Activated T-helper 1 cell treated with anti-CD3 and anti-CD28 coated beads, Interleukin-12 subunit alpha, Interleukin-12 subunit beta, Interleukin-2, Interleukin-4 antibody, amounts not matched to agents 30 ng/mL and 10 ng/mL and 1 ng/mL, durations not matched to agents 14 hours and 24 hours and 36 hours (primary cell): ENCODE results near the gene FIGNL2. TPM values are rescaled to one million over a fixed set of nuclear protein-coding genes. Genes with fewer than 3 reads are reported as not detected.
"Not testable (repeated sequence)": the region's sequence is repeated elsewhere in the genome, so short reads cannot be mapped to it uniquely, and the experiment has no call there.

Source experiments
- DNase-seq: peaks from one replicate; pipeline ENCODE4 v3.0.0; 2021; ENCODE audit warnings: low spot score
- H3K27ac Mint-ChIP-seq: one replicate; pipeline ENCODE4 v1.8.0; 2021; ENCODE audit warnings: mild to moderate bottlenecking, mixed read lengths
- H3K27me3 Mint-ChIP-seq: one replicate; pipeline ENCODE4 v1.8.0; 2022; ENCODE audit warnings: mild to moderate bottlenecking, moderate library complexity, mixed read lengths; ENCODE audit not compliant: insufficient read depth
- H3K36me3 Mint-ChIP-seq: one replicate; pipeline ENCODE4 v1.8.0; 2021; ENCODE audit warnings: low read depth, mixed read lengths
- H3K4me1 Mint-ChIP-seq: one replicate; pipeline ENCODE4 v1.8.0; 2021; ENCODE audit warnings: low read depth, mixed read lengths
- H3K4me3 Mint-ChIP-seq: one replicate; pipeline ENCODE4 v1.8.0; 2021; ENCODE audit warnings: mild to moderate bottlenecking, moderate library complexity, mixed read lengths
- H3K9me3 Mint-ChIP-seq: one replicate; pipeline ENCODE4 v1.8.0; 2021; ENCODE audit warnings: mixed read lengths
- intact Hi-C: fragments of 100-400 bp; cut with micrococcal nuclease; formaldehyde crosslinking; loops from one replicate; pipeline ENCODE4 v1.15.1; 2024
- total RNA-seq: library from RNA; stranded (reverse); gene quantifications from 2 replicates; pipeline ENCODE4 v1.2.3, GENCODE V29; 2022

Gene FIGNL2
- total RNA-seq, 1 donor from 2014 or later = 0.18 TPM

DNA sequence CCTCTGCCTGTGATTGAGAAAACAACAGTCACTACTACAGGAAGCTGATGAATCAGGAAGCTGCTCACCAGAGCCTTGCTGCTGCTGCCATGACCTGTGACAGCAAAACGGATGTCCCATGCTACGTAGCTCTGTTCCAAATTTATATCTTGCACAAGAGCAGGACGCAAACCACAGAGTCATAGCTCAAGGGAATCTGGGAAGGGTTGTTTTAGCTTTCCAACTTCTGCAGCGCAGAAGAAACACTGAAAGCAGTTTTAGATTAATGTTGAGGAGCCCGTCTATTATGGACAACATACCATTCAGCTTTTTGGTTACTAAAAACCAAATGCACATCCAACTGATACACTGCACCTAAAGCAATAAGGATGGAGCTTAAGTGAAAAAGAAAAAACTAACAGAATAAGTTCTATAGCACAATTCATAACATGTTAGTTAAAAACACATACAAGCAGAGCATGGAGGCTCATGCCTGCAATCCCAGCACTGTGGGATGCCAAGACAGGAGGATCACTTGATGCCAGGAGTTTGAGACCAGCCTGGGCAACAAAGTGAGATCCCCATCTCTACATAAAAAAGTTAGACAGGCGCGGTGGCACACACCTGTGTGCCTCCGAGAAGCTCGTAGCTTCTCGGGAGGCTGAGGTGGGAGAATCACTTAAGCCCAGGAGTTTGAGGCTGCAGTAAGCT, 37.6 kb upstream of the FIGNL2 start:
- Mint-ChIP-seq H3K9me3 (no peaks in the 10 kb centered on the region), H3K4me3 (no peak overlapping the region), H3K27ac (peak overlapping the region; percentile 37), H3K4me1 (peaks cover 10% of the 10 kb centered on the region), H3K27me3 (peaks cover 5% of the 10 kb centered on the region), H3K36me3 (no peaks in the 10 kb centered on the region)
- DNase-seq = peak; percentile 37
- intact Hi-C loops = no loop called here

- H3K9me3 Mint-ChIP-seq, DNase-seq, H3K36me3 Mint-ChIP-seq, intact Hi-C loops, H3K4me3 Mint-ChIP-seq, H3K27me3 Mint-ChIP-seq: not testable (repeated sequence)
- Mint-ChIP-seq H3K27ac (peak overlapping the region; percentile 37), H3K4me1 (peaks cover 10% of the 10 kb centered on the region)
Observed at GRCh38 chr12:51885294-51886020, 36.9 kb upstream of the FIGNL2 start.

DNA sequence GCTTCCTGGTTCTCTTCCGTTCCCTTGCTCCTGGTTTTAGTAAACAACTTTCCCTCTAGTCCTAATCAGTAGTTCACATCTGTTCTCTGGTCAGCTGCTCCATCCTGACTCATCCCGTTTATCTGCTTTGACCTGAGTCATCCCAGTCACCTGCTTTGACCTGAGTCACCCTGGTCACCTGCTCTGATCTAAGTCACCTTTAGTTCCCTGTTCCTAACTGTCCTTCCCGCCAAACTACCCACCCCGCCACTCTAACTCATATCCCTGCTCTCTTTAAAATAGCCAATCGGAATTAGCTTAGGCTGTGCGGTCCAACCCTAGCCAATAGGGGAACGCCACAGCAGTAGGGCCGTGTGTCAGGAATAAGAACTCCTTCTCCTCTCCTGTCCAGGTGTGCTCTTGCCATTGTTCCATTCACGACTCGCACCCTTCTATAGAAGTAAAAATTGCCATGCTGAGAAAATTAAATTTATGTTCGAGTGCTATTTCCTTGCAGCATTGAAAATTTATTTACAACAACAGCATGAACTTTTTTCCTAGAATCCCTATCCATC, 36.2 kb upstream of the FIGNL2 start:
- no peaks in the 10 kb centered on the region for H3K9me3 Mint-ChIP-seq
- H3K27ac Mint-ChIP-seq = no peak overlapping the region
- H3K4me3 Mint-ChIP-seq = no peak overlapping the region
- H3K4me1 Mint-ChIP-seq = peaks cover 10% of the 10 kb centered on the region
- peaks cover 5% of the 10 kb centered on the region for H3K27me3 Mint-ChIP-seq
- intact Hi-C loops = no loop called here
- DNase-seq = no peak
- H3K36me3 Mint-ChIP-seq = no peaks in the 10 kb centered on the region

DNA sequence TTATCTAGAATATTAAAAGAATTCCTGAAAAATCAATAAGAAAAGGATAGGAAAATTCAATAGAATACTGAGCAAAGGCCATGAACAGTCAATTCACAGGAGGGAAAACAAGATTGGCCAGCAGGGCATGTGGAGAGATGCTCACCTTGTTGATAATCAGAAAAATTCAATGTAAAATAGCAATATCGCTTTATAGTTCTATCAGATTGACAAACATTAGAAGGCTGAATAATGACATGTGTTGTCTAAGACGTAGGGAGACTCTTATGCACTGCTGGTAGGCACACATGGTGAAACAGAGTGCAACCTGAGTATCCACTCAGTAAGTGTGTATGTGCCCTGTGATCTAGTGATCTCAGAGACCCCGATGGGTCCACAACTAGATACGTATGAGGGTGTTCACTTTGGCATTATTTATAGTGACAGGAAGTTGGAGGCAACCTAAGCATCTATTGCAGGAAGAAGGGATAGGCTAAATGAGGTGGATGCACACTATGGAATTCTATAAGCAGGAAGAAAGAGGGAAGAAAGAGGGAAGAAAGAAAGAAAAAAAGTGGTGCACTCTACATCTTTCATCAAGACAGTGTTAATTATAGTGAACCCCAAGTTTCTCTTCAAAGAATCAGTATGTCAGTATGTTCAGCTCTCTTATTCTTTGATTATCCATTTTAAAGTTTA, 35.6 kb upstream of the FIGNL2 start:
- intact Hi-C loops = no loop called here
- no peaks in the 10 kb centered on the region for H3K36me3 Mint-ChIP-seq

DNA sequence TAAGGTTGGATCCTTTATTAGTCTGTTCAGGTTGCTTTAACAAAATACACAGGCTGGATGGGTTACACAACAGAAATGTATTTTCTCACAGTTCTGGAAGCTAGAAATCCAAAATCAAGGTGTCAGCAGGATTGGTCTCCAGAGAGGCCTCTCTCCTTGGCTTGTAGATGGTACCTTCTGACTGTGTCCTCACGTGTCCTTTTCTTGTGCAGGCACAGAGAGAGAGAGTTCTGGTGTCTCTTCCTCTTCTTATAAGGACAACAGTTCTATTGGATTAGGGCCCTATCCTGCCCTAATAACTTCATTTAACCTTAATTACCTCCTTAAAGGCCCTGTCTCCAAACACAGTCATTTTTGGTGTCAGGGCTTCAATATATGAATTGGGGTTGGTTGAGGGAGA, 34.8 kb upstream of the FIGNL2 start:
- DNase-seq = no peak
- no peak overlapping the region for H3K27ac Mint-ChIP-seq
- no peaks in the 10 kb centered on the region for H3K36me3 Mint-ChIP-seq
- peaks cover 10% of the 10 kb centered on the region for H3K27me3 Mint-ChIP-seq
- H3K4me1 Mint-ChIP-seq = peaks cover 10% of the 10 kb centered on the region
- intact Hi-C loops = no loop called here
- H3K9me3 Mint-ChIP-seq = no peaks in the 10 kb centered on the region
- H3K4me3 Mint-ChIP-seq = no peak overlapping the region

More for the DNA sequence above, 35.6 kb upstream of the FIGNL2 start:
- DNase-seq = no peak
- no peak overlapping the region for H3K4me3 Mint-ChIP-seq
- peaks cover 10% of the 10 kb centered on the region for H3K4me1 Mint-ChIP-seq
- no peak overlapping the region for H3K27ac Mint-ChIP-seq
- peaks cover 9% of the 10 kb centered on the region for H3K27me3 Mint-ChIP-seq
- no peaks in the 10 kb centered on the region for H3K9me3 Mint-ChIP-seq

DNA sequence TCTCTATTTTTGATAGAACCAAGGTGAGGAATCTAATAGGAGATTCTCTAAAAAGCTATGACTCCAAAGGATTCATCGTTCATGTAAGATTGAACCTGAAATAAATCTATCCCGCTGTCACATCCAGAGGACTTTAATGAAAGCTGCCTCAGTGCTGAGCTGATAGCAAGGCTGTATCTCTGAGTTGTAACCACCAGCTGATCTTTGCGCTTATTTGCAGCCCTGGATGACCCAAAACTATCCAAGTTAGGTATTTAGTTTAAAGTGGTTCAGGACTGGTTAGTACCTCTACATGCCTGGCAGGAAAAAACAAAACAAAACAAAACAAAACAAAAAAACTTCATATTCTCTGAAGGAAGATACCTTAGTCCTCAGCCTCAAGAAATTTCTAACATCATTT, 30.6 kb upstream of the FIGNL2 start:
- H3K4me3 Mint-ChIP-seq = no peak overlapping the region
- H3K27ac Mint-ChIP-seq = no peak overlapping the region
- no peak for DNase-seq
- H3K27me3 Mint-ChIP-seq = peaks cover 16% of the 10 kb centered on the region
- H3K4me1 Mint-ChIP-seq = peaks cover 5% of the 10 kb centered on the region
- no peaks in the 10 kb centered on the region for H3K9me3 Mint-ChIP-seq
- intact Hi-C loops = loop anchor here (10.0 kb wide), 1 partner anchor 204 kb away; no protein-coding TSS in a partner anchor
- no peaks in the 10 kb centered on the region for H3K36me3 Mint-ChIP-seq

DNA sequence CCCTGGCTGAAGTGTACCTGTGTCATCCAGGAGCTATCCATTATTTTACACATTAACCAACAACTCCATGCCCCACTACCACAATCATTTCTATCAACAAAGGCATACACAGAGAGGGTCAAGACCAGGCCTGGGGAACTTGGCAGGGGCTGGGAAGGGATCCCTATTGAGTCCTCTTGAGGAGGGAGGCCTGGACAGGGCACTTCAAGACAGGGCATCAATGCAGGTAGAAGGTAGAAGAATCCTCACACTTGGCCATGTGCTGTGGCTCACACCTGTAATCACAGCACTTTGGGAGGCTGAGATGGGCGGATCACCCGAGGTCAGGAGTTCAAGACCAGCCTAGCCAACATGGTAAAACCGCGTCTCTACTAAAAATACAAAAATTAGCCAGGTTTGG, 26.0 kb upstream of the FIGNL2 start:
- peaks cover 12% of the 10 kb centered on the region for H3K4me1 Mint-ChIP-seq
- no peak for DNase-seq
- intact Hi-C loops = loop anchor here (2.0 to 10.0 kb wide), 2 partner anchors 54 to 200 kb away; no protein-coding TSS in a partner anchor

DNA sequence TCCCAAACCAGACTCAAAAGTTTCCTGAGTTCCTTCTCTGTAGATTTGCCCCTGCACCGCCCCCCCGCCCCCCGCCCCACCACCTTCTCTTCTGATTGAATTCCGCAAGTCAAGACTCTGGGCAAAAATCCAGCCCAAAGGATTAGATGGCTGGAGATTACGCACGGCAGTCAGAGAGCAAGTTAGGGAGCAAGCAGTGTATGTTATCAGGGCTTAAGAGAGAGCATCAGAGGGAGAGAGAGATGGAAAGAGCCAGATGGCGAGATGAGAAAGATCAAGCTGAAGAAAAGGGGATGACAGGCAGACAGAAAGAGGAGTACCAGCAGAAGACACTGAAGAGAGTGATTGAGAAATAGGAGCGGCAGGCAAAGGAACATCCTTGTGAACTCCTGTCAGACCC, 25.5 kb upstream of the FIGNL2 start:
- Mint-ChIP-seq H3K36me3 (no peaks in the 10 kb centered on the region), H3K9me3 (no peaks in the 10 kb centered on the region), H3K4me1 (peaks cover 12% of the 10 kb centered on the region), H3K27me3 (peaks cover 29% of the 10 kb centered on the region), H3K4me3 (no peak overlapping the region), H3K27ac (no peak overlapping the region)
- intact Hi-C loops = loop anchor here (2.0 to 10.0 kb wide), 2 partner anchors 53 to 199 kb away; no protein-coding TSS in a partner anchor
- no peak for DNase-seq

More for the DNA sequence above, 26.0 kb upstream of the FIGNL2 start:
- Mint-ChIP-seq H3K27me3 (peaks cover 31% of the 10 kb centered on the region), H3K4me3 (no peak overlapping the region), H3K36me3 (no peaks in the 10 kb centered on the region), H3K27ac (no peak overlapping the region), H3K9me3 (no peaks in the 10 kb centered on the region)

- intact Hi-C loops = loop anchor here (10.0 kb wide), 1 partner anchor 199 kb away; no protein-coding TSS in a partner anchor
- Mint-ChIP-seq H3K9me3 (no peaks in the 10 kb centered on the region), H3K4me1 (peaks cover 12% of the 10 kb centered on the region)
Observed at GRCh38 chr12:51873251-51873994, 24.9 kb upstream of the FIGNL2 start.

GRCh38 chr12:51872689-51872981, 24.1 kb upstream of the FIGNL2 start:
- no peak overlapping the region for H3K27ac Mint-ChIP-seq
- H3K36me3 Mint-ChIP-seq = no peaks in the 10 kb centered on the region
- H3K27me3 Mint-ChIP-seq = peaks cover 42% of the 10 kb centered on the region
- peaks cover 12% of the 10 kb centered on the region for H3K4me1 Mint-ChIP-seq
- intact Hi-C loops = loop anchor here (10.0 kb wide), 1 partner anchor 198 kb away; no protein-coding TSS in a partner anchor
- no peaks in the 10 kb centered on the region for H3K9me3 Mint-ChIP-seq
- H3K4me3 Mint-ChIP-seq = no peak overlapping the region
- no peak for DNase-seq

More at GRCh38 chr12:51873251-51873994, 24.9 kb upstream of the FIGNL2 start:
- Mint-ChIP-seq H3K27ac (no peak overlapping the region), H3K36me3 (no peaks in the 10 kb centered on the region), H3K27me3 (peaks cover 35% of the 10 kb centered on the region), H3K4me3 (no peak overlapping the region)
- DNase-seq = no peak

- H3K27me3 Mint-ChIP-seq = peaks cover 48% of the 10 kb centered on the region
- no peaks in the 10 kb centered on the region for H3K36me3 Mint-ChIP-seq
- no peak overlapping the region for H3K4me3 Mint-ChIP-seq
- intact Hi-C loops = loop anchor here (10.0 kb wide), 1 partner anchor 197 kb away; no protein-coding TSS in a partner anchor
- no peak for DNase-seq
- no peaks in the 10 kb centered on the region for H3K9me3 Mint-ChIP-seq
- H3K4me1 Mint-ChIP-seq = peaks cover 12% of the 10 kb centered on the region
- no peak overlapping the region for H3K27ac Mint-ChIP-seq
Observed at GRCh38 chr12:51871918-51872688, 23.6 kb upstream of the FIGNL2 start.
